K562 (cell line): ENCODE results near the gene HINT2. TPM values are rescaled to one million over a fixed set of nuclear protein-coding genes. Genes with fewer than 3 reads are reported as not detected.

Source experiments
- EZH2 ChIP-seq: IDR thresholded peaks from 2 replicates; pipeline ENCODE4 v1.6.1; 2012; ENCODE audit warnings: low read depth, mild to moderate bottlenecking, inconsistent platforms, low read length, borderline replicate concordance
- HIVEP1 ChIP-seq: fragments of 250-450 bp; sonication (Bioruptor Pico); IDR thresholded peaks from 2 replicates; pipeline ENCODE4 v1.4.0; 2020; ENCODE audit warnings: mild to moderate bottlenecking
- HNRNPL ChIP-seq: fragments of 200-400 bp; formaldehyde crosslinking; IDR thresholded peaks from 2 replicates; pipeline ENCODE4 v1.6.1; 2017; ENCODE audit warnings: low read depth, mild to moderate bottlenecking, low read length
- MAFF ChIP-seq: IDR thresholded peaks from 2 replicates; pipeline ENCODE4 v1.6.1; 2012; ENCODE audit warnings: low read length, improper control_type of control experiment
- MAFG ChIP-seq: fragments of 450-650 bp; conservative IDR thresholded peaks from 2 replicates; pipeline ENCODE4 v1.6.1; 2016; ENCODE audit warnings: missing genetic modification characterization, missing compliant biosample characterization
- NFATC3 ChIP-seq: fragments of 450-650 bp; IDR thresholded peaks from 2 replicates; pipeline ENCODE4 v1.6.1; 2017; ENCODE audit warnings: mild to moderate bottlenecking
- SMARCA5 ChIP-seq: fragments of 450-650 bp; IDR thresholded peaks from 2 replicates; pipeline ENCODE4 v1.6.1; 2016
- SMARCE1 ChIP-seq: fragments of 450-650 bp; IDR thresholded peaks from 2 replicates; pipeline ENCODE4 v1.7.1; 2016; ENCODE audit warnings: mild to moderate bottlenecking
- THRAP3 ChIP-seq: fragments of 450-650 bp; IDR thresholded peaks from 2 replicates; pipeline ENCODE4 v1.6.1; 2016; ENCODE audit warnings: mild to moderate bottlenecking, inconsistent platforms, borderline replicate concordance
- TOE1 ChIP-seq, 2 experiments: fragments of 450-650 bp in 1 of 2; sonication (generic) in 1 of 2; formaldehyde crosslinking in 1 of 2; IDR thresholded peaks; 2 replicates each; pipeline versions ENCODE4 v1.7.1 to v1.8.0; 2016 to 2022; ENCODE audit warnings: borderline replicate concordance in 2 of 2, mild to moderate bottlenecking in 2 of 2, antibody characterized with exemption in 1 of 2, inconsistent platforms in 1 of 2, low read depth in 1 of 2, missing genetic modification reagents in 1 of 2, moderate library complexity in 1 of 2
- ZBTB11 ChIP-seq, 3 experiments: fragments of 200-800 bp in 1 of 3; fragments of 250-450 bp in 1 of 3; fragments of 450-650 bp in 1 of 3; sonication (Bioruptor Pico) in 1 of 3; sonication (Bioruptor generic) in 1 of 3; formaldehyde crosslinking in 1 of 3; IDR thresholded peaks; 2 replicates each; pipeline versions ENCODE4 v1.6.1 to v1.8.0; 2016 to 2022; ENCODE audit warnings: mild to moderate bottlenecking in 2 of 3, missing genetic modification characterization in 2 of 3, missing compliant biosample characterization in 1 of 3, moderate library complexity in 1 of 3
- ZNF311 ChIP-seq: fragments of 250-450 bp; sonication (Bioruptor Pico); IDR thresholded peaks from 2 replicates; pipeline ENCODE4 v1.4.0; 2020; ENCODE audit warnings: mild to moderate bottlenecking, moderate library complexity
- ZNF316 ChIP-seq: fragments of 450-650 bp; IDR thresholded peaks from 2 replicates; pipeline ENCODE4 v1.6.1; 2016
- ZNF507 ChIP-seq: conservative IDR thresholded peaks from 2 replicates; pipeline ENCODE4 v1.6.1; 2017; ENCODE audit warnings: missing genetic modification characterization, missing compliant biosample characterization
- ZNF830 ChIP-seq: fragments of 250-450 bp; sonication (Bioruptor Pico); IDR thresholded peaks from 2 replicates; pipeline ENCODE4 v1.5.0; 2021; ENCODE audit warnings: mild to moderate bottlenecking
- polyA plus RNA-seq, 8 experiments: library from polyadenylated mRNA; depleted of rRNA in 4 of 8; stranded (reverse) in 5 of 8; unstranded in 3 of 8; fragments of >200 nt; fragmentation: Nextera tagmentation in 2 of 8; fragmentation: Illumina TruSeq in 1 of 8; extraction: Ambion mirVana in 2 of 8; extraction: Trizol in 1 of 8; gene quantifications; 2 replicates each; pipeline versions ENCODE4 v1.2.1 to v1.2.3, GENCODE V29; 2011 to 2014; ENCODE audit warnings: inconsistent platforms in 1 of 8, missing spikeins in 1 of 8
- total RNA-seq, 7 experiments: library from RNA; depleted of rRNA in 6 of 7; stranded (reverse); fragments of >200 nt in 6 of 7; fragmentation: Illumina TruSeq in 2 of 7; extraction: Trizol in 2 of 7; gene quantifications; 2 replicates each; pipeline versions ENCODE4 v1.2.1 to v1.2.3, GENCODE V29; 2011 to 2021; ENCODE audit warnings: low replicate concordance in 1 of 7
- TF ChIP-seq, protein P1 (sequence below): fragments of 250-450 bp; sonication (Bioruptor Pico); IDR thresholded peaks from 2 replicates; pipeline ENCODE4 v1.5.0; 2022; ENCODE audit warnings: mild to moderate bottlenecking
- TF ChIP-seq, protein P2 (sequence below): fragments of 150-350 bp; IDR thresholded peaks from 2 replicates; pipeline ENCODE4 v1.6.1; 2014; ENCODE audit warnings: low read depth, mild to moderate bottlenecking, low read length, borderline replicate concordance
- TF ChIP-seq, protein P3 (sequence below): sonication (generic); formaldehyde crosslinking; IDR thresholded peaks from 2 replicates; pipeline ENCODE4 v1.9.0; 2022; ENCODE audit warnings: mild to moderate bottlenecking, missing genetic modification reagents

The HINT2 gene
- total and polyA plus RNA-seq, 9 of the 15 experiments (the other 6 are each of a cell fraction or from before 2014, with no cell fraction given), result 5.6 to 44.1 (median 27.9) TPM

GRCh38 chr9:35798658-35799374 is 16.0 kb downstream of the HINT2 start (continued):
- TF ChIP-seq SMARCE1 (peak; percentile 43; the same call in 1 of the 2 replicates), SMARCA5 (no peak), HIVEP1 (CRISPR knock-in tag) (no peak), ZNF311 (no peak), ZNF830 (CRISPR knock-in tag) (no peak), ZNF316 (peak; percentile 97), THRAP3 (no peak), TOE1 (IDR thresholded peaks at IDR 0.05; ENCODE audit: borderline replicate concordance) (peak; percentile 65), TOE1 (CRISPR knock-in tag; IDR thresholded peaks at IDR 0.05; ENCODE audit: borderline replicate concordance, low read depth) (no peak), MAFF (peak; percentile 79), ZBTB11 (CRISPR knock-in tag; IDR thresholded peaks at IDR 0.05) (no peak), ZNF507 (tag) (no peak), EZH2 (no peak), HNRNPL (no peak), NFATC3 (no peak), MAFG (tag) (peak; percentile 91)
- TF ChIP-seq, protein P1, sequence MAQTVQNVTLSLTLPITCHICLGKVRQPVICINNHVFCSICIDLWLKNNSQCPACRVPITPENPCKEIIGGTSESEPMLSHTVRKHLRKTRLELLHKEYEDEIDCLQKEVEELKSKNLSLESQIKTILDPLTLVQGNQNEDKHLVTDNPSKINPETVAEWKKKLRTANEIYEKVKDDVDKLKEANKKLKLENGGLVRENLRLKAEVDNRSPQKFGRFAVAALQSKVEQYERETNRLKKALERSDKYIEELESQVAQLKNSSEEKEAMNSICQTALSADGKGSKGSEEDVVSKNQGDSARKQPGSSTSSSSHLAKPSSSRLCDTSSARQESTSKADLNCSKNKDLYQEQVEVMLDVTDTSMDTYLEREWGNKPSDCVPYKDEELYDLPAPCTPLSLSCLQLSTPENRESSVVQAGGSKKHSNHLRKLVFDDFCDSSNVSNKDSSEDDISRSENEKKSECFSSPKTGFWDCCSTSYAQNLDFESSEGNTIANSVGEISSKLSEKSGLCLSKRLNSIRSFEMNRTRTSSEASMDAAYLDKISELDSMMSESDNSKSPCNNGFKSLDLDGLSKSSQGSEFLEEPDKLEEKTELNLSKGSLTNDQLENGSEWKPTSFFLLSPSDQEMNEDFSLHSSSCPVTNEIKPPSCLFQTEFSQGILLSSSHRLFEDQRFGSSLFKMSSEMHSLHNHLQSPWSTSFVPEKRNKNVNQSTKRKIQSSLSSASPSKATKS (CRISPR knock-in tag), result no peak
- TF ChIP-seq, protein P2, sequence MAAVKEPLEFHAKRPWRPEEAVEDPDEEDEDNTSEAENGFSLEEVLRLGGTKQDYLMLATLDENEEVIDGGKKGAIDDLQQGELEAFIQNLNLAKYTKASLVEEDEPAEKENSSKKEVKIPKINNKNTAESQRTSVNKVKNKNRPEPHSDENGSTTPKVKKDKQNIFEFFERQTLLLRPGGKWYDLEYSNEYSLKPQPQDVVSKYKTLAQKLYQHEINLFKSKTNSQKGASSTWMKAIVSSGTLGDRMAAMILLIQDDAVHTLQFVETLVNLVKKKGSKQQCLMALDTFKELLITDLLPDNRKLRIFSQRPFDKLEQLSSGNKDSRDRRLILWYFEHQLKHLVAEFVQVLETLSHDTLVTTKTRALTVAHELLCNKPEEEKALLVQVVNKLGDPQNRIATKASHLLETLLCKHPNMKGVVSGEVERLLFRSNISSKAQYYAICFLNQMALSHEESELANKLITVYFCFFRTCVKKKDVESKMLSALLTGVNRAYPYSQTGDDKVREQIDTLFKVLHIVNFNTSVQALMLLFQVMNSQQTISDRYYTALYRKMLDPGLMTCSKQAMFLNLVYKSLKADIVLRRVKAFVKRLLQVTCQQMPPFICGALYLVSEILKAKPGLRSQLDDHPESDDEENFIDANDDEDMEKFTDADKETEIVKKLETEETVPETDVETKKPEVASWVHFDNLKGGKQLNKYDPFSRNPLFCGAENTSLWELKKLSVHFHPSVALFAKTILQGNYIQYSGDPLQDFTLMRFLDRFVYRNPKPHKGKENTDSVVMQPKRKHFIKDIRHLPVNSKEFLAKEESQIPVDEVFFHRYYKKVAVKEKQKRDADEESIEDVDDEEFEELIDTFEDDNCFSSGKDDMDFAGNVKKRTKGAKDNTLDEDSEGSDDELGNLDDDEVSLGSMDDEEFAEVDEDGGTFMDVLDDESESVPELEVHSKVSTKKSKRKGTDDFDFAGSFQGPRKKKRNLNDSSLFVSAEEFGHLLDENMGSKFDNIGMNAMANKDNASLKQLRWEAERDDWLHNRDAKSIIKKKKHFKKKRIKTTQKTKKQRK, result no peak
- TF ChIP-seq, protein P3, sequence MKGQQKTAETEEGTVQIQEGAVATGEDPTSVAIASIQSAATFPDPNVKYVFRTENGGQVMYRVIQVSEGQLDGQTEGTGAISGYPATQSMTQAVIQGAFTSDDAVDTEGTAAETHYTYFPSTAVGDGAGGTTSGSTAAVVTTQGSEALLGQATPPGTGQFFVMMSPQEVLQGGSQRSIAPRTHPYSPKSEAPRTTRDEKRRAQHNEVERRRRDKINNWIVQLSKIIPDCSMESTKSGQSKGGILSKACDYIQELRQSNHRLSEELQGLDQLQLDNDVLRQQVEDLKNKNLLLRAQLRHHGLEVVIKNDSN (CRISPR knock-in tag), result peak; percentile 55; the same call in 1 of the 2 replicates
